GM21528 (cell line): Measurements from ENCODE around the gene DENND2D.

Source experiments
- ATAC-seq: cut with Tn5 transposase; IDR thresholded peaks from one replicate; pipeline ENCODE4 v1.9.1; 2021; ENCODE audit warnings: mild to moderate bottlenecking, moderate library complexity; ENCODE audit not compliant: unreplicated experiment, low FRiP score

The DENND2D gene, protein sequence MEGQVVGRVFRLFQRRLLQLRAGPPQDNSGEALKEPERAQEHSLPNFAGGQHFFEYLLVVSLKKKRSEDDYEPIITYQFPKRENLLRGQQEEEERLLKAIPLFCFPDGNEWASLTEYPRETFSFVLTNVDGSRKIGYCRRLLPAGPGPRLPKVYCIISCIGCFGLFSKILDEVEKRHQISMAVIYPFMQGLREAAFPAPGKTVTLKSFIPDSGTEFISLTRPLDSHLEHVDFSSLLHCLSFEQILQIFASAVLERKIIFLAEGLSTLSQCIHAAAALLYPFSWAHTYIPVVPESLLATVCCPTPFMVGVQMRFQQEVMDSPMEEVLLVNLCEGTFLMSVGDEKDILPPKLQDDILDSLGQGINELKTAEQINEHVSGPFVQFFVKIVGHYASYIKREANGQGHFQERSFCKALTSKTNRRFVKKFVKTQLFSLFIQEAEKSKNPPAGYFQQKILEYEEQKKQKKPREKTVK

DNA sequence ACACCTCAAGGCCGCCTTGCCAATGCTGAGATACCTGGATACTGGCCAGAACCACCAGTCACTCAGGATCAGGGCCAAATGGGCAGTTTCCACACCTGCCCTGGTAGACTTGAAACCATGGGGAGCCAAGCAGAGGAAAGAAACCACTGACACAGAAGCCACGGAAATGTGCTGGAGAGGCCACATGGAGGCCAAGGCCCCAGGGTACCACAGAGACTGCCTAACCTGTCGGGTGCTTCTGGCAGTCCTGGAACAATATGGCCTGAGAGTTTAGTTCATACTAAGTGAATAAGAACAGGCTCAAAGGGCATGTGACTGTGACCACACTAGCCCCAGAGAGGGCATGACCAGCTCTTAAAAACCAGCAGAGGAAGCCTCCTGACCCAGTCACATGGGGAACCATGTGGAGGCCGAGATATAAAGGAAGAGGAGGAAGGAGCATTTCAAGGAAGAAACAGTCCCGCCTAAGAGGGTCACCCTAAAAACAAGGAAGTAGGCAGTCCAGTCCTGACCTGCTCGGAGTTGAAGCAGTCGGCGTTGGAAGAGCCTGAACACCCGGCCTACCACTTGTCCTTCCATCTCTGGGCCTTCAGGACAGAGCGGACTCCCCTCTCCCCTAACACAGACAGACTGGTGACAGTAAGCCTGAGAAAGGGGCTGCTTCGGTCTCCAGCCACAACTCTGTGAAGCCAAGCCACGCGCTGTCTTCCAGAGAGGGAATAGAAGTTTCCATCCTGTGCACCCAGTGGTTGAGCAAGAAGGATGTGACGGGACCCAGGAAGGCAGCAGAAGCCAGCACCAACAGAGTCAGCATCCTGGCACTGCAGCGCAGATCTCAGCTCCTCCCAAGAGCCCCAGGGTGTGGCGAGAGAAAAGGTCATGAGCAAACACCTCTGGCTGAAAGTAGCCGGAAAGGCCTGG is at the start of gene DENND2D:
Gene DENND2D (minus strand): TSS at position 766 of the 921 bp plus-strand sequence. CDS start 187 bp downstream, at position 579.
- no peak for ATAC-seq

DNA sequence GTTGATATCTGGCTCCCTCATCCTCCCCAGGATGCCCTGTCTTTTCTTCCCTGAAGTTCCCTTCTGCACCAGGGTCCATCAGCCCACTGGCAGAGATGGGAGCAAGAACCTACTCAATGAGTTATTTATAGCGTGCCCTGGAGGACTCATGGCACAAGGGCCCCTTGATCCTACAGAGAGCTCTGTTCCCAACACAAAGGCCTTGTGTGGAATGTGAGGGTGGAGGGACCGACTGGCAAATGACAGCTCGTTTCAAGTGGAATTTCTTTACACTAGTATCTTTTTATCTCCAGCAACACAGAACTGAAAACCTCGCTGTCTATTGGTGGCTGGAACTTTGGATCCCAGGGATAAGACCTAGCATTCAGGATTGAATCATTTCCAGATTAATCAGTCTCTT is 49.5 kb upstream of the DENND2D start:
- ATAC-seq: no peak

DNA sequence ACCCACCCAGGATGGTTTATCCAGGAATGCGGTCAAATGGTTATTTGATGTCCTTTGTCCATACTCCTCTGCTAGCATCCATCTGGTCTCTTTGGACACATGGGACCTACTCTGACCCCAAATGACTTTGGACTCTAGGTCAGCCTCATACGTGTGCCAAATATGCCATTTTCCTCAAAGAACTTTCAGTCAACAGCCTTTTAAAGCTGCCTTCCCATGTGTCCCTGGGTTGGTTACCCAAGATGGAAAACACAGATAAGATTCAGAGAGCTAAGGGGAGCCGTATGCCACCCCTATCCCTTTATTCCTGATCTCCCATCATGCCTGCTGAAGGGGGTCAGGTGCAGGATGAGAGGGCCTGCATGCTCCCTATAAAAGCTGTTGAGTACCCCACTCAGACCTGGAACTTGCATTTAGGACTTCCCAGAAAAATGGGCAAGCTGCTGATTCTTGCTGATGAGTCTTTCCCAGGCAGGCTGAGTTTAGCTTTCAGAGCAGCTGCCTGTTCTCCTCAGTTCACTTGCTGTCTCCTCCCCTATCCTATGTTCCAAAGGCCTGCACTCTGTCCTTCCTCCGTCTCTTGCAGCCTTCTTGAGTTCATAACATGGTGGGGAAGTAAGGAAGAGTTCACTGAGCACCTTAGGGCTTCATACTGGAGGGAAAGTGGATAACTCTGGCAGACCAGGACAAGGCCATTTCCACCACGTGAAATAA is 46.8 kb upstream of the DENND2D start:
- no peak for ATAC-seq

DNA sequence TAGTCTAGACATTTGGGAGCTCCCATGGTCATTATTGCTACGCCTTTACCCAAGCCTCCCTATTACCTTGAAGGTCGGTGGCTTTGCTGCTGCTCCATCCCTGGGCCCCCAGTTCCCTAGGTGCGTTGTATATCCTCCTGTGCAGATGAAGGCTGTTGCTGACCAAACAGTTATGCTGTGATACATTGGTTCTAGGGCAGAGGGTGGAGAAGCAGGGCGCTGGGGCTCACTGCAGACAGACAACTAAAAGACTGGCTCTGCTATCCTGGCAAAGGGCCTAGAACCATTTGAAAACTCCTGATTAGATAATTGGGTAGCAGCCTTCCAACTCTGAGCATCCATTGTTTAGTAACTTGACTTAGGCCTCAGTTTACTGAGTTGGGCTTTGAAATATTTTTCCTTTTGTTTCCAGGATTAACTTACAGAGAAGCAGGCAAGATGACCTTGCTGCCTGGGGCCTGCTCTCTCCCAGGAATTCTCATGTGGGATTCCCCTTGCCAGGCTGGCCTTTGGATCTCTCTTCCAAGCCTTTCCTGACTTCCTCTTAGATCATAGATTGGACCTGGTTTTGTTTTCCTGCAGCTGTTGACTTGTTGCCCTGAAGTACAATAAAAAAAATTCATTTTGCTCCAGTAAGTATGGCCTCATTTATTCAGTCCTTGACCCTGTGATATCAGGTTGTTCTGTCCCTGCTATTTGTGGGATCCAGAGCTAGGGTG is 42.5 kb upstream of the DENND2D start:
- no peak for ATAC-seq

DNA sequence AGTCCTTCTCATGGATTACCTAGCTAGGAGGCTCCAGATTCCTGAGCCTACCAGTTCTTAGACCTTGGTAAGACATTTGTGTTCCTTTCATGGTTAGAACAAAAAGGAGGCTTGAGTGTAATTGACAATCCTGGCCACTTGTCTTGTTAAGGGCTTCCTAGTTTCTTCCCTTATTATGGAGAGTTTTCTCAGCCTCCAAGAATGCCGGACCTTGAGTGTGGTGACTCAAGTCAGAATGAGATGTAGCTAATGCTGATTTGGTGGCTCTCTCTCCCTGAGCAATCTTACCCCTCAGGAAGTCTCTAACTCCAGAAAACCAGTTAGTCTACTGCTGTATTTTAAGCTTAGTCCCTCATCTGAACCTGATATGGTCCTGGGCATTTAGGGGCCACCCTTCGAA is 41.4 kb upstream of the DENND2D start:
- ATAC-seq: no peak

DNA sequence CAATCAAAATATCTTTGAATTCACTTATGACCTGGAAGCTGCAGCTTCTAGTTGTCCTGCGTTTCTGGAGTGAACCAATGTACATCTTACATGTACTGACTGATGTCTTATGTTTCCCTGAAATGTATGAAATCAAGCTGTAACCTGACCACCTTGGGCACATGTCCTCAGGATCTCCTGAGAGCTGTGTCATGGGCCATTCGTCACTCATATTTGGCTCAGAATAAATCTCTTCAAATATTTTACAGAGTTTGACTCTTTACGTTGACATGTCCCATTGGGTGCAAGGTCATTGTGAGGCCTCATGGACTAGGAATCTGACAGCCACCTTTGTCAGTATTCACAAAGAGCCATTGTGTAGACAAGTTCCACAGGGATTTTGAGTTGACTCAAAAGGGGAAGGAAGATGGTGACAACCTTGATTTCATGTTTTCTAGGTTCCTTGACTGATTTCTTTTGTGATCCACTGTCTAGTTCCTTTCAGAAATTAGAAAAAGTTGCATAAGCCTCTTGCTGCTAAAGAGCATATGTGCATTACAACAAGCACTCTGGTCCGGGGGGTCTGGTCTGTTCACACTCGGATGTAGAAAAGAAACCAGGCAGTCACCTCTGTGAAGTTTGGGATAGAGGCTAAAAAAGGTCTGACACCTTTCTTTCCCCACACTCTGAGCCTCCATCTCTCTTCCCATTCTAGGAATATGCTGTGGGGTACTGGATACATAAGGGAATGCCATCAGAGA is 37.8 kb upstream of the DENND2D start:
- no peak for ATAC-seq

DNA sequence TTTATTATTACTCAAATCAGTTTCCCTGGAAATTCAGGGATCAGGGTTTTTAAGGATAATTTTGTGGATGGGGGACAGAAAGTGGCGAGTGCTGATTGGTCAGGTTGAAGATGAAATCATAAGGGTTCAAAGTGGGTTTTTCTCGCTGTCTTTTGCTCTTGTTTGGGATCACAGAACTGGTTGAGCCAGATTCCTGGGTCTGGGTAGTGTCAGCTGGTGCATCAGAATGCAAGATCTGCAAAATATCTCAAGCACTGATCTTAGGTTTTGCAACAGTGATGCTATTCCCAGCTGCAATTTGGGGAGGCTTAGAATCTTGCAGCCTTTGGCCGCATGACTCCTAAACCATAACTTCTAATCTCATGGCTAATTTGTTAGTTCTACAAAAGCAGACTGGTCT is 36.4 kb upstream of the DENND2D start:
- ATAC-seq: no peak

DNA sequence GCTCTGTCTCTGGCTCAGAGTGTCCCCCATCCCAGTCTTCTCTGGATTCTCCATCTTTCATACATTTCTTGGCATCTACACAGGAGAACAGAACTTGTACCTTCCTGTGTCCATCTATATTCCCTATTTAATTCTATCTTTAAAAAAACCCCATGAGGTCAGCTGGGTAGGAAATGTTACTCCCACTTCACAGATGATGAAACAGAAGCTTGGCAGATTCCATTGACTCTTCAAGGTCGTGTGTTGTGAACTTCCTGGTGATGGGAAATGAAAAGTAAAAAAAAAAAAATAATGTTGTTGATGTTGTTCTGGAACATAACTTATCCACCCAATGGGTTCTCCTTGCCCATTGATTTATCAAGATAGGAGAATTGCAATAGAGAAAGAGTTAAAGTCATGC is 35.9 kb upstream of the DENND2D start:
- no peak for ATAC-seq

DNA sequence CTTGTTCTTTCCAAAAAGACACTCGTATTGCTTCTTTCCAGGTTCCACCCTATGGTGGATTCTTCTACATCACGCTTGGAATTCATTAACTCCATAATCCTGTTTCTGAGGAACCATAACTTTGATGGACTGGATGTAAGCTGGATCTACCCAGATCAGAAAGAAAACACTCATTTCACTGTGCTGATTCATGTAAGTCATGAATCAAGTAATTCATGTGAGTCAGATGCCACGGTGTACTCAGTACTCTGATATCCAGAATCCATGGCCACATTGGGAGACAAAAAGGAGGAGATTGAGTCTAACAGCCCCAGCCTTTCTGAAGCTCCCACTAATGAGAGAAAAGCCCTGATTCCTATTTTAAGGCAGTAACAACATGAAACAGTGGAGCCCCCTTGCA is 34.4 kb upstream of the DENND2D start:
- no peak for ATAC-seq

DNA sequence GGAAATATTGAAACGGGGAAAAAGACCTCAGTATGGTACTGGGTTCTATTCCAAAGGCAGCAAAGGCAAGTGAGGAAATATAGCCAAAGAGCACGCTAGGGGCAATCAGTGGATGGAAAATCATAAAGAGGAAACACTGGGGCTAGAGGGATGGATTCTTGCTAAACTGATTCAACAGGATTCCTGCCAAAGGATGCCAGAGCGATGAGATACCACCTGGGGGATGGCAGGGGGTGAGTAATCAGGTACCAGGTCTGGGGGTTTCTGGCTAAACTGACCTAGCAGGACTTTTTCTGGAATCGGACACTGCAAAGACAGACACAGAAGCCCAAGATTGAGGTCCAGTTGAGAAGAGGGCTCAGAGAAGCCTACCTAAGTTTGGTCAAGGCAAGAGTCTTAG is 33.8 kb upstream of the DENND2D start:
- ATAC-seq: no peak

DNA sequence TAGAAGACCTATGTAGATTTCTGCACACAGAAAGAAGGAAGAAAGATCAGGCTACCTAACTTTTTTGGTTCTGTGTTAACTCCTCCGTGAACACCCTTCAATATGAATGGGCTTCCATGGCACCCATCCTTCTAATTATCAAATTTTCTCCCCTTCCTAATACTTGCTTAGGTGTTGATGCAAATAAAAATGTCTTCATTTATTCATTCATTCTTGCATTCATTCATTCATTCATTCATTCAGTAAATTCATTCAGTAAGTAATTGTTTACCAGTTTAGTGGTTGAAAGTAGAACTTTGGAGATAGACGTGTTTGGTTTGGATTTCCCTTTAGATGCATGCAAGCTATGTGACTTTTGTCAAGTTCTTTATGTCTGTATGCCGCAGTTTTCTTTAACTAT is 31.7 kb upstream of the DENND2D start:
- ATAC-seq: no peak

DNA sequence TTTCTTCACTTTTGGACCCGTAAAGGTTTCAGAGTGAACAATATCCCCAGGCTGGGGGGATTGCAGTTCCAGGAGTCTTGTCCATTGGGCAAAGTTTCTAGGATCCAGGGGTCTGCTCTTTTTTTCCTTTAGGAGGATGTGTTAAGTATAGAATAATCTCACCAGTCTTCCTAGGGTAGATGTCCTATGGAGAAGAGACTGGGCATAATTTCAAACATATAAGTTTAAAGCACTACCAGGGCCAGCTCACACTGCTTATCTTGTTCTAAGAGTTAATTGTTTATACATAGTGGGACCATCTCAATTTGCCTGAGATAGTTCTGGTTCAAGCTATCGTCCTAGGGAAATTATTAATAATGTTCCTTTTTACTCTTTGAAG is 28.3 kb upstream of the DENND2D start:
- ATAC-seq: no peak

DNA sequence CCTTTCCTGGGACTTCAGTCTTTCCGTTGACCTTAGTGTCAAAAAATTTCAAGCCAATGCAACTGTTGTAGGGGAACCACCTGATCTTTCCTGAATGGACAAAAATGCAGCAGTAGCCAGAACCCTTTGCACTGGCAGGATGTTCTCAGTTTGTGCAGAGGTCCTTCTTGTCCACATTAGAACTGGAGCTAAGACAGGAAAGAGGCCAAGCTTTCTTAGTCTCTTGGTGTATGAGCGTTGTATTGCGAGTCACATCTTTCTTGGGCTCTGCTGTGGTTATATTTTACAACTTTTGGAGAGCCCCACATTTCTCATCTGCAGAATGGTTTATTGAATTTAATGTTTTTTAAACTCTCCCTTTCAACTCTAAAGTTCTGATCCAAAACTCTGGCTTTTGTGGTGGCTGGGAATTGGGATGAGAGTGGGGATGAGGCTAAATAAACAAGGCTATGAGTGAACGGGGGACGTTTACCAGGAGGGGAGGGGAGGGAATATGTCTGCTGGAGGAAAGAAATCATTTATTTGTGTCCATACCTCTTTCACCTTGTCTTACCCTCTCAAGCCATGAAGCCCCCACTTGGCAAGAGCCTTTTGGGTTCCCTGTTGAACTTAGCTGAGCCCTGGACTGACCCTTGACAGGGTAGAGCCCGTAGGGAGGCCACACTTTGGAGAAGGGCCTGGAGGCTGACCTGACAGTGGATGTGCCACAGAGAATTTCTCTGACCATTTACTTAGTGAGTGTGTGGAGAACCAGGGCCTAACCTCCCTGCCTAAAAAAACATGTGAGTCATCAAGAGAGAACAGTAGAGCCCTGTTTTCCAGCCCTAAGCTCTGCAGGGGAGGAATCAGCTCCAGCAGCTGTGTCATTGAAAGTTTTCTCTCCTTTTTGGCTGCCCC is 27.7 kb upstream of the DENND2D start:
- ATAC-seq: no peak

DNA sequence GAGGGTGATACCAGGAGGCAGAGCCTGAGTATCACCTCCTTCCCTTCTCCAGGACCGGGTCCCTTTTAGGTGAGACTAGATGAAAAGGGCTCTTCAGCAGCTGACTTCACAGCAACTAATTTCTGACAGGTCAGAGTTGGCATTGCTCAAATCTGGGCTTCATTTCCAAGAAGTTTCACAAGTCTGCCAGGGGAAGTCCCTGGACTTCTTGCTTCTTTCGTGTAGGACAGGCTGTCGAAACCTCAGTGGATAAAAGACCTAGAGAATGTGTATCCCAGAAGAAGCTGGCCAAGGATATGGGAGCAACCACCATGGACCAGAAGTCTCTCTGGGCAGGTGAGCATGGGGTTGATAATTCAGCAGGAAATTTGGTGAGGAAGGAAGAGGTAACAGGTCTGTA is 27.0 kb upstream of the DENND2D start, which contains the start of gene CHI3L2:
Gene CHI3L2 (plus strand): TSS at position 280 of the 400 bp plus-strand sequence. CDS start 17 bp downstream, at position 297.
- ATAC-seq: no peak

DNA sequence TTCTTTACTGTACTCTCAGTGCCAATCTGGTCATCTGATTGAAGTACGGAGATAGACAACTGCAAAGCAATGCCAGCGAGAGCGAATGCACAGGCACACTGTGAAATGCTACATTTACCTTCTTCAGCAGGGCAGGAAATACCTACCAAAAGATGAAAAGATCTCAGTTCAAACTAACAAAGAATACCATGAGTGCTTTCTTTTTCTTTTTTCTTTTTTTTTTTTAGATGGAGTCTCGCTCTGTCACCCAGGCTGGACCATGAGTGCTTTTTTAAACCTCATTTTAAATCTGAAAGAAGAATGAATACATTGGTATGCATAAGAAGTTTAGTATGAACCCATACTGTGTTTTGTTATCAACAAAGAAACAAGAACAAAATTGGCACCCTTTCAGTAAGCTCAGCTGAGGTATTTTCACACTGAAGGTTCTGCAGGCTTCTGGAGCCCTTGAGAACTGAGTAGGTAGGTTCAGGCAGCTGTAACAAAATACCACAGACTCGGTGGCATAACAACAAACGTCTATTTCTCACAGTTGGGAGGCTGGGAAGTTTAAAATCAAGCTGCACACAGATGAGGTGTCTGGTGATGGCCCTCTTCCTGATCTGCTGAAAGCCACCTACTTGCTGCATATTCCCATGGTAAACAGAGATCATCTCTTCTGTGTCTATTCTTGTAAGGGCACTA is 25.4 kb upstream of the DENND2D start:
- ATAC-seq: no peak

DNA sequence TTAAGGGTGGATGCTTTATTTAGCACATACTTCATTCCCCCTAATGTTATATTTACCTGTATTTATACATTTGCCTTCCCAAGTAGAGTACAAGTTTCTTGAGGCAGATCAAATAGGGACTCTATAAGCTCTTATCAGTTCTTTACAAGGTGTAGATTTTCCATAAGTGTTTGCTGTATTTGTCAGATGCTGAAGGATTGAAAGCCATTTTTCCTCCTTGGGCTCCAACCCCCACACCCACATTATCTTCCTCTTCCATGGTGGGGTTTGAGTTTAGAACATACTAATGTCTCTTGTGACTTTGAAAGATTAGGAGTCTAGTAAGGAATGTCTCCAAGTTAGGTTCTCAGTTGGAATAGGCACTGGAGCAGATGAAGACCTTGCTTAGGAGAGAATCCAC is 24.6 kb upstream of the DENND2D start:
- no peak for ATAC-seq

DNA sequence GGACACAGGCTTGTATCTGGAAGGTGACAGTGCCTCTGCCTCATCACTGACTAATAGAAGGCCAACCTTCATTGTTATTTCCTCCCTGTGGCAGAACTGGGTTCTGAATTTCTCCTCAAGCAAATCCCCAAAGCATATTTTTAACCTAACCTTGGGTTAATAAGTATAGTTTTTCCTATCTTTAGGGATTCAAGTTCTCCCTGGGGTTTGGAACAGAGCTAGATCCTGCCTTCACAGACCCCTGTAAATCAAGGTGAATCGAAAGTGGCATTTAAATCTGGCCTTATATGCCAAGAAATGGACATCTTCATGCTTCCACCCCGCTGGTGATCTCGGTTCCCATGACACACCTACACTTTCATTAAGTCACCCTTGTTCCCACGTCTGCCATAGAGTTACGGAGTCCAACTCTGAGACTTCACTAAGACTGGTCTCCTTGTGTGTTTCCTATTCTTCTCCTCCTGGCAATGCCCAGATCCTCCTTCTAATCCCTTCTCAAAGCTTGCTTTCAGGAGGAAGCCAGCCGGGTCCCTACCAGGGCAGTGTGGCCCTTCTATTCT is 22.8 kb upstream of the DENND2D start:
- ATAC-seq: no peak
